A673 (cell line): ENCODE results near the gene ERI3. TPM values are rescaled to one million over a fixed set of nuclear protein-coding genes. Genes with fewer than 3 reads are reported as not detected.

ENCODE experiments used
- BruUV-seq: library from RNA; stranded (reverse); fragments of 400-500 nt; replicated peaks from 2 replicates; lab custom pipeline; 2021; lab: Mats Ljungman, UMichigan
- CTCF ChIA-PET: fragments of 300-600 bp; sonication (Branson Sonifier 250); formaldehyde crosslinking; loops from one replicate; lab custom pipeline; 2022; ENCODE audit warnings: antibody characterized with exemption; lab: Charles Lee
- POLR2A ChIA-PET: fragments of 300-600 bp; sonication (Branson Sonifier 250); formaldehyde crosslinking; loops from one replicate; lab custom pipeline; 2022; ENCODE audit warnings: antibody characterized with exemption; ENCODE audit not compliant: low non-redundant PET; lab: Charles Lee
- DNase-seq: peaks from one replicate; pipeline ENCODE4 v3.0.0-alpha.2; 2015; ENCODE audit warnings: low spot score
- H3K27ac ChIP-seq: fragments of 200-600 bp; sonication (generic); 2 replicates; pipeline ENCODE4 v1.5.1; 2016; ENCODE audit warnings: mixed run types, low read depth, mild to moderate bottlenecking, mixed read lengths, antibody characterized with exemption, low read length; ENCODE audit not compliant: poor library complexity, severe bottlenecking
- H3K27me3 ChIP-seq: fragments of 200-600 bp; sonication (generic); replicated peaks from 2 replicates; pipeline ENCODE4 v1.6.1; 2017; ENCODE audit warnings: mixed run types, low read depth, mild to moderate bottlenecking, mixed read lengths, antibody characterized with exemption, low read length; ENCODE audit not compliant: insufficient read depth, poor library complexity
- H3K36me3 ChIP-seq: fragments of 200-600 bp; sonication (generic); 2 replicates; pipeline ENCODE4 v1.6.1; 2016; ENCODE audit warnings: mixed run types, mild to moderate bottlenecking, mixed read lengths, antibody characterized with exemption, low read length; ENCODE audit not compliant: insufficient read depth, poor library complexity, severe bottlenecking
- H3K4me1 ChIP-seq: fragments of 200-600 bp; sonication (generic); 2 replicates; pipeline ENCODE4 v1.6.1; 2017; ENCODE audit warnings: mixed run types, mild to moderate bottlenecking, mixed read lengths, antibody characterized with exemption, low read length; ENCODE audit not compliant: insufficient read depth, poor library complexity, severe bottlenecking
- H3K4me3 ChIP-seq: fragments of 200-600 bp; sonication (generic); 2 replicates; pipeline ENCODE4 v1.5.1; 2016; ENCODE audit warnings: low read depth, mixed run types, mild to moderate bottlenecking, mixed read lengths, low read length; ENCODE audit not compliant: poor library complexity, severe bottlenecking
- H3K9me3 ChIP-seq: fragments of 200-600 bp; sonication (generic); 2 replicates; pipeline ENCODE4 v1.6.1; 2016; ENCODE audit warnings: mixed run types, low read depth, mild to moderate bottlenecking, mixed read lengths, antibody characterized with exemption, low read length; ENCODE audit not compliant: poor library complexity, severe bottlenecking
- CTCF ChIP-seq: fragments of 300-800, 200-600 bp; sonication (generic); conservative IDR thresholded peaks from 2 replicates; pipeline ENCODE4 v1.5.1; 2017; ENCODE audit warnings: low read depth, mild to moderate bottlenecking, antibody characterized with exemption, low read length, moderate library complexity, mixed read lengths
- EZH2 ChIP-seq: fragments of 200-600 bp; sonication (generic); IDR thresholded peaks from 2 replicates; pipeline ENCODE4 v1.6.1; 2017; ENCODE audit warnings: borderline replicate concordance, low read depth, mild to moderate bottlenecking, mixed read lengths, antibody characterized with exemption, low read length; ENCODE audit not compliant: poor library complexity, severe bottlenecking
- intact Hi-C: fragments of 100-400 bp; cut with micrococcal nuclease; formaldehyde crosslinking; loops from one replicate; pipeline ENCODE4 v1.10.0; 2022; ENCODE audit not compliant: unreplicated experiment
- total RNA-seq: library from RNA; stranded (reverse); gene quantifications from 2 replicates; pipeline ENCODE4 v1.2.3, GENCODE V29; 2021

Gene ERI3
- total RNA-seq, 1 experiment from 2014 or later = 97.9 TPM

GRCh38 chr1:44239331-44239960 lies 115.6 kb downstream of the ERI3 start:
- intact Hi-C loops = no loop called here
- Histone ChIP-seq H3K27ac (peak overlapping the region; percentile 76), H3K4me3 (no peak overlapping the region), H3K9me3 (no peaks in the 10 kb centered on the region), H3K36me3 (peaks cover 4% of the 10 kb centered on the region), H3K4me1 (peaks cover 55% of the 10 kb centered on the region), H3K27me3 (no peaks in the 10 kb centered on the region)
- BruUV-seq = no TSS peak
- ChIA-PET CTCF (interaction anchor here (1.0 to 2.2 kb wide), 2 partner anchors 14 to 22 kb away, joined by 3 to 6 read pairs; no protein-coding TSS in a partner anchor), POLR2A (interaction anchor here (1.2 kb wide), 1 partner anchor 26 kb away, joined by 6 read pairs; no protein-coding TSS in a partner anchor)
- TF ChIP-seq CTCF (no peak), EZH2 (no peak)
- peak; percentile 37 for DNase-seq

- POLR2A ChIA-PET = interaction anchor here (1.2 kb wide), 1 partner anchor 27 kb away, joined by 6 read pairs; no protein-coding TSS in a partner anchor
- Histone ChIP-seq H3K36me3 (peaks cover 3% of the 10 kb centered on the region), H3K27ac (peak overlapping the region; percentile 76), H3K4me1 (peaks cover 55% of the 10 kb centered on the region), H3K27me3 (no peaks in the 10 kb centered on the region), H3K4me3 (no peak overlapping the region), H3K9me3 (no peaks in the 10 kb centered on the region)
- DNase-seq = no peak
- BruUV-seq = no TSS peak
- intact Hi-C loops = no loop called here
- CTCF ChIA-PET = interaction anchor here (1.0 to 2.2 kb wide), 3 partner anchors 13 to 146 kb away, joined by 3 to 6 read pairs (median 5); no protein-coding TSS in a partner anchor
- TF ChIP-seq EZH2 (no peak), CTCF (no peak)
These were observed 116.4 kb downstream of the ERI3 start for GRCh38 chr1:44238660-44239059.

- ChIA-PET CTCF (interaction anchor here (0.8 to 2.2 kb wide), 3 partner anchors 20 to 357 kb away, joined by 3 to 6 read pairs (median 5); no protein-coding TSS in a partner anchor), POLR2A (no interaction called here)
- Histone ChIP-seq H3K9me3 (no peaks in the 10 kb centered on the region), H3K4me3 (no peak overlapping the region), H3K27me3 (no peaks in the 10 kb centered on the region), H3K36me3 (no peaks in the 10 kb centered on the region), H3K4me1 (peaks cover 47% of the 10 kb centered on the region), H3K27ac (peak overlapping the region; percentile 63)
- intact Hi-C loops = no loop called here
- DNase-seq = peak; percentile 95
- TF ChIP-seq EZH2 (no peak), CTCF (peak; percentile 95)
- no TSS peak for BruUV-seq
These were observed 117.2 kb downstream of the ERI3 start for GRCh38 chr1:44237721-44238457.
